ENCODE data around the gene TMEM63A. TPM values are rescaled to one million over a fixed set of nuclear protein-coding genes. Genes with fewer than 3 reads are reported as not detected.

The TMEM63A gene
- total and polyA plus RNA-seq, 2 of the 13 experiments (the other 11 are each of a cell fraction or from before 2014, with no cell fraction given), result 23.9 to 53.3 TPM

DNA sequence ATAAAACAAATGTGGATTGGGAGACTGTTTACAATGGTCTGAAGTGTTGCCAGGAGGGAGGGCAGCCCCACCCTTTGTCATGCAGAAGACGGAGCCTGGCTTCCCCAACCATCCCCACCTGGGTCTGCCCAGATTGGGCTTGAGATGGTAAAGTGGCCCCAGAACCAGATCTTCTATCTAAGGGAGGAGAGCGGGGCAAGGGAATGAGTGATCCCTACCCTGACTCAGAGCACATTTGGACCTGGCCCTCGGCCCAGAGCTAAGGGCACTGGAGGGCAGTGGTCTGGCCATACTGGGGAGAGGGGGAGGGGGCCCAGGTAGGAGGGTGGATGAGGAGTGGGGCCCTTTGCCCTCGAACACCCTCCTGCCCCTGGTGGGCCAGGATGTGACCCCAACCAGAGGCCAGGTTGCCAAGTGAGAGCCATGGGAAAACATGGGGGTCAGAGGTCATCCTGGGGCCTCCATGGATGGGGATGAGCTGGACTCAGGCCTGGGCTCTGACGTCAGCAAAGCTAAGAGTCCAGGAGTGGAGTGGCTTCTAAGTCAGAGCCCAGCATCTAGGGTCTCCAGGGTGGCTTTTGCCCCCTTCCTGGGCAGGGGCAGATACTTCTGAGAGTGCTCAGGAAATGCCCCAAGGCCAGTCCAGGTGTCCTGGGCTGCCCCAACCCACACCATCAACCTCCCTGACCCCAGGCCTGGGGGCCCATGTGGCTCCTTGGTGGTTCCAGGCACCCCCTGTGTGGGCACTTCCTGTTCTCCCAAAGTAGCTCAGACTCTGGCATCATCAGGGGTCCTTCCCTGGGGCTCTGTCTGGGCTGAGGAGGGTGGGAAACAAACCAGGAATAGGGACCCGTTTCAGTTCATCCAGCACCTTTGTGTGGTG lies 8.4 kb upstream of the TMEM63A start (continued):
- TF ChIP-seq, protein P1, sequence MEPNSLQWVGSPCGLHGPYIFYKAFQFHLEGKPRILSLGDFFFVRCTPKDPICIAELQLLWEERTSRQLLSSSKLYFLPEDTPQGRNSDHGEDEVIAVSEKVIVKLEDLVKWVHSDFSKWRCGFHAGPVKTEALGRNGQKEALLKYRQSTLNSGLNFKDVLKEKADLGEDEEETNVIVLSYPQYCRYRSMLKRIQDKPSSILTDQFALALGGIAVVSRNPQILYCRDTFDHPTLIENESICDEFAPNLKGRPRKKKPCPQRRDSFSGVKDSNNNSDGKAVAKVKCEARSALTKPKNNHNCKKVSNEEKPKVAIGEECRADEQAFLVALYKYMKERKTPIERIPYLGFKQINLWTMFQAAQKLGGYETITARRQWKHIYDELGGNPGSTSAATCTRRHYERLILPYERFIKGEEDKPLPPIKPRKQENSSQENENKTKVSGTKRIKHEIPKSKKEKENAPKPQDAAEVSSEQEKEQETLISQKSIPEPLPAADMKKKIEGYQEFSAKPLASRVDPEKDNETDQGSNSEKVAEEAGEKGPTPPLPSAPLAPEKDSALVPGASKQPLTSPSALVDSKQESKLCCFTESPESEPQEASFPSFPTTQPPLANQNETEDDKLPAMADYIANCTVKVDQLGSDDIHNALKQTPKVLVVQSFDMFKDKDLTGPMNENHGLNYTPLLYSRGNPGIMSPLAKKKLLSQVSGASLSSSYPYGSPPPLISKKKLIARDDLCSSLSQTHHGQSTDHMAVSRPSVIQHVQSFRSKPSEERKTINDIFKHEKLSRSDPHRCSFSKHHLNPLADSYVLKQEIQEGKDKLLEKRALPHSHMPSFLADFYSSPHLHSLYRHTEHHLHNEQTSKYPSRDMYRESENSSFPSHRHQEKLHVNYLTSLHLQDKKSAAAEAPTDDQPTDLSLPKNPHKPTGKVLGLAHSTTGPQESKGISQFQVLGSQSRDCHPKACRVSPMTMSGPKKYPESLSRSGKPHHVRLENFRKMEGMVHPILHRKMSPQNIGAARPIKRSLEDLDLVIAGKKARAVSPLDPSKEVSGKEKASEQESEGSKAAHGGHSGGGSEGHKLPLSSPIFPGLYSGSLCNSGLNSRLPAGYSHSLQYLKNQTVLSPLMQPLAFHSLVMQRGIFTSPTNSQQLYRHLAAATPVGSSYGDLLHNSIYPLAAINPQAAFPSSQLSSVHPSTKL (CRISPR knock-in tag; IDR thresholded peaks at IDR 0.05), result peak; percentile 52; the same call in 1 of the 2 replicates
- TF ChIP-seq NCOR1 (IDR thresholded peaks at IDR 0.05; ENCODE audit: borderline replicate concordance, low read length) (no peak), ZNF350 (CRISPR knock-in tag; IDR thresholded peaks at IDR 0.05; ENCODE audit: borderline replicate concordance, low read depth) (no peak), HDAC6 (IDR thresholded peaks at IDR 0.05; ENCODE audit: low read depth, low read length) (no peak), NONO (IDR thresholded peaks at IDR 0.05) (no peak), NONO (CRISPR knock-in tag; conservative IDR thresholded peaks at IDR 0.05) (0 out of 2 replicates have a peak, but pooled peaks have one; percentile 21), KDM5B (CRISPR knock-in tag; IDR thresholded peaks at IDR 0.05; ENCODE audit: borderline replicate concordance) (0 out of 2 replicates have a peak, but pooled peaks have one; percentile 31), TEAD2 (CRISPR knock-in tag; IDR thresholded peaks at IDR 0.05) (no peak), RBAK (CRISPR knock-in tag; IDR thresholded peaks at IDR 0.05) (no peak), ZNF776 (CRISPR knock-in tag; IDR thresholded peaks at IDR 0.05) (no peak), ZNF460 (CRISPR knock-in tag; IDR thresholded peaks at IDR 0.05; ENCODE audit: borderline replicate concordance) (no peak), ZNF274 (CRISPR knock-in tag; IDR thresholded peaks at IDR 0.05) (no peak), ZNF775 (CRISPR knock-in tag; IDR thresholded peaks at IDR 0.05; ENCODE audit: borderline replicate concordance) (no peak), DR1 (CRISPR knock-in tag; IDR thresholded peaks at IDR 0.05) (no peak), ADNP (CRISPR knock-in tag; IDR thresholded peaks at IDR 0.05) (no peak), HMG20A (CRISPR knock-in tag; IDR thresholded peaks at IDR 0.05; ENCODE audit: borderline replicate concordance) (peak; percentile 68; the same call in 1 of the 2 replicates), ZSCAN21 (CRISPR knock-in tag; IDR thresholded peaks at IDR 0.05; ENCODE audit: borderline replicate concordance) (no peak), SALL2 (CRISPR knock-in tag; IDR thresholded peaks at IDR 0.05) (no peak), ZNF713 (CRISPR knock-in tag; IDR thresholded peaks at IDR 0.05) (no peak), ARNTL (CRISPR knock-in tag; IDR thresholded peaks at IDR 0.05) (no peak)
- TF ChIP-seq, protein P2, sequence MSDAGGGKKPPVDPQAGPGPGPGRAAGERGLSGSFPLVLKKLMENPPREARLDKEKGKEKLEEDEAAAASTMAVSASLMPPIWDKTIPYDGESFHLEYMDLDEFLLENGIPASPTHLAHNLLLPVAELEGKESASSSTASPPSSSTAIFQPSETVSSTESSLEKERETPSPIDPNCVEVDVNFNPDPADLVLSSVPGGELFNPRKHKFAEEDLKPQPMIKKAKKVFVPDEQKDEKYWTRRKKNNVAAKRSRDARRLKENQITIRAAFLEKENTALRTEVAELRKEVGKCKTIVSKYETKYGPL (CRISPR knock-in tag; IDR thresholded peaks at IDR 0.05), result no peak
- TF ChIP-seq, protein P3, sequence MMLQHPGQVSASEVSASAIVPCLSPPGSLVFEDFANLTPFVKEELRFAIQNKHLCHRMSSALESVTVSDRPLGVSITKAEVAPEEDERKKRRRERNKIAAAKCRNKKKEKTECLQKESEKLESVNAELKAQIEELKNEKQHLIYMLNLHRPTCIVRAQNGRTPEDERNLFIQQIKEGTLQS (CRISPR knock-in tag; IDR thresholded peaks at IDR 0.05), result no peak
- TF ChIP-seq, protein P4, sequence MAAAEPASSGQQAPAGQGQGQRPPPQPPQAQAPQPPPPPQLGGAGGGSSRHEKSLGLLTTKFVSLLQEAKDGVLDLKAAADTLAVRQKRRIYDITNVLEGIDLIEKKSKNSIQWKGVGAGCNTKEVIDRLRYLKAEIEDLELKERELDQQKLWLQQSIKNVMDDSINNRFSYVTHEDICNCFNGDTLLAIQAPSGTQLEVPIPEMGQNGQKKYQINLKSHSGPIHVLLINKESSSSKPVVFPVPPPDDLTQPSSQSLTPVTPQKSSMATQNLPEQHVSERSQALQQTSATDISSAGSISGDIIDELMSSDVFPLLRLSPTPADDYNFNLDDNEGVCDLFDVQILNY (CRISPR knock-in tag; conservative IDR thresholded peaks at IDR 0.05), result no peak

Data from HepG2 (cell line).